HEK293T (cell line): ENCODE measurements around the gene ZFP2.

Experiments
- ELF4 ChIP-seq: fragments of 450-650 bp; IDR thresholded peaks from 2 replicates; pipeline ENCODE4 v1.6.1; 2017; ENCODE audit warnings: antibody characterized with exemption
- FOXA1 ChIP-seq: fragments of 450-650 bp; IDR thresholded peaks from 2 replicates; pipeline ENCODE4 v1.6.1; 2016; ENCODE audit warnings: mild to moderate bottlenecking
- FOXM1 ChIP-seq: fragments of 450-650 bp; IDR thresholded peaks from 2 replicates; pipeline ENCODE4 v1.6.1; 2017; ENCODE audit warnings: mild to moderate bottlenecking, borderline replicate concordance
- HDGF ChIP-seq: fragments of 450-650 bp; IDR thresholded peaks from 2 replicates; pipeline ENCODE4 v1.6.1; 2017; ENCODE audit warnings: antibody characterized with exemption, borderline replicate concordance
- LEF1 ChIP-seq: fragments of 450-650 bp; IDR thresholded peaks from 2 replicates; pipeline ENCODE4 v1.6.1; 2017; ENCODE audit warnings: mild to moderate bottlenecking, borderline replicate concordance
- NFRKB ChIP-seq: fragments of 450-650 bp; IDR thresholded peaks from 2 replicates; pipeline ENCODE4 v1.6.1; 2016; ENCODE audit warnings: mild to moderate bottlenecking, moderate library complexity
- SUZ12 ChIP-seq: fragments of 450-650 bp; IDR thresholded peaks from 2 replicates; pipeline ENCODE4 v1.6.1; 2016; ENCODE audit warnings: mild to moderate bottlenecking
- TARDBP ChIP-seq: fragments of 450-650 bp; IDR thresholded peaks from 2 replicates; pipeline ENCODE4 v1.6.1; 2016
- ZNF384 ChIP-seq: fragments of 450-650 bp; IDR thresholded peaks from 2 replicates; pipeline ENCODE4 v1.6.1; 2016

DNA sequence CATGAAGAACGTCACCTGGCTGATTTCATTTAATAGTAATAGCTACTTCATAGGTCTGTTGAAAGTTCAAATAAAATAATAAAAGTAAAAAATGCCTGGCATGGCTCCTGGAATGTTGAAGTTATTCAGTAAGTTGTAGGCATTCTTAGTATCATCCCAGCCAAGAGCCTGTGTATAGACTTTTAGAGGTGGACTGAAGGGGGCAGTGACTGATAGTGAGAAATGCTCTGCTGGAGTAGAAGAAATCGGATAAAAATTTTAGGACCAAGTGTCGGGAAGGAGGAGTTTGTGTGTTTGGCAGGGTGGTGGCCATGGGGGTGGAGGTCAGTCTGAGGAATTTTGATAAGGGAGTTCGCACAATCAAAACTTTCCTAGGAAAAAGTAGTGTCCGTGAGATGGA, 3.6 kb downstream of the ZFP2 start:
- TF ChIP-seq FOXA1 (no peak), TARDBP (no peak), NFRKB (no peak), SUZ12 (no peak), ELF4 (no peak), FOXM1 (no peak), HDGF (no peak), LEF1 (no peak), ZNF384 (no peak)
